WTC11 (cell line): Measurements from ENCODE around the gene CHPF. TPM values are rescaled to one million over a fixed set of nuclear protein-coding genes. Genes with fewer than 3 reads are reported as not detected.

Source experiments
- ATAC-seq: fragments of 200-7000 bp; cut with Tn5 transposase; 2 replicates; pipeline ENCODE4 v1.10.0; 2021; ENCODE audit warnings: mild to moderate bottlenecking, moderate library complexity
- CTCF ChIA-PET: fragments of 300-600 bp; sonication (Branson Sonifier 250); formaldehyde crosslinking; loops from one replicate; lab custom pipeline; 2021; ENCODE audit warnings: antibody characterized with exemption; lab: Charles Lee
- POLR2A ChIA-PET: fragments of 350-600 bp; sonication (Branson Sonifier 250); formaldehyde crosslinking; loops from one replicate; lab custom pipeline; 2021; ENCODE audit warnings: antibody characterized with exemption; lab: Charles Lee
- DNase-seq: peaks from one replicate; pipeline ENCODE4 v3.0.0; 2021; ENCODE audit warnings: low spot score
- H3K27ac Mint-ChIP-seq: 2 replicates; pipeline ENCODE4 v1.8.0; 2021; ENCODE audit warnings: mixed read lengths
- H3K27me3 Mint-ChIP-seq: 2 replicates; pipeline ENCODE4 v1.8.0; 2021; ENCODE audit warnings: low read depth, mild to moderate bottlenecking, moderate library complexity, mixed read lengths
- H3K36me3 Mint-ChIP-seq: 2 replicates; pipeline ENCODE4 v1.8.0; 2021; ENCODE audit warnings: mixed read lengths
- H3K4me1 Mint-ChIP-seq: 2 replicates; pipeline ENCODE4 v1.8.0; 2022; ENCODE audit warnings: mixed read lengths
- H3K4me3 Mint-ChIP-seq: 2 replicates; pipeline ENCODE4 v1.8.0; 2021; ENCODE audit warnings: mild to moderate bottlenecking, moderate library complexity, mixed read lengths
- H3K9me3 Mint-ChIP-seq: 2 replicates; pipeline ENCODE4 v1.8.0; 2021; ENCODE audit warnings: mixed read lengths
- ATF1 ChIP-seq: sonication (generic); formaldehyde crosslinking; IDR thresholded peaks from 2 replicates; pipeline ENCODE4 v1.8.1; 2023; ENCODE audit warnings: mild to moderate bottlenecking, moderate library complexity, missing genetic modification reagents
- CREB1 ChIP-seq: sonication (generic); formaldehyde crosslinking; IDR thresholded peaks from 2 replicates; pipeline ENCODE4 v1.8.0; 2023; ENCODE audit warnings: mild to moderate bottlenecking, missing genetic modification reagents
- EMX1 ChIP-seq: fragments of 250-450 bp; sonication (Bioruptor Pico); IDR thresholded peaks from 2 replicates; pipeline ENCODE4 v1.8.0; 2021; ENCODE audit warnings: mild to moderate bottlenecking
- ESRRA ChIP-seq: sonication (generic); formaldehyde crosslinking; IDR thresholded peaks from 2 replicates; pipeline ENCODE4 v1.8.1; 2022; ENCODE audit warnings: mild to moderate bottlenecking, missing genetic modification reagents, borderline replicate concordance
- IRF2 ChIP-seq: sonication (generic); formaldehyde crosslinking; IDR thresholded peaks from 2 replicates; pipeline ENCODE4 v1.8.0; 2022; ENCODE audit warnings: low read depth, missing genetic modification reagents, borderline replicate concordance
- JAZF1 ChIP-seq: fragments of 250-450 bp; sonication (Bioruptor Pico); IDR thresholded peaks from 2 replicates; pipeline ENCODE4 v1.9.0; 2021; ENCODE audit warnings: moderate library complexity, mild to moderate bottlenecking, inconsistent platforms
- KAT7 ChIP-seq: sonication (generic); formaldehyde crosslinking; IDR thresholded peaks from 2 replicates; pipeline ENCODE4 v1.8.1; 2023; ENCODE audit warnings: missing genetic modification reagents, mild to moderate bottlenecking, borderline replicate concordance
- NFYB ChIP-seq: sonication (generic); formaldehyde crosslinking; conservative IDR thresholded peaks from 2 replicates; pipeline ENCODE4 v1.8.0; 2022; ENCODE audit warnings: low read depth, missing genetic modification reagents
- TEAD4 ChIP-seq: sonication (generic); formaldehyde crosslinking; IDR thresholded peaks from 2 replicates; pipeline ENCODE4 v1.8.0; 2022; ENCODE audit warnings: mild to moderate bottlenecking, missing genetic modification reagents
- TP53 ChIP-seq: sonication (generic); formaldehyde crosslinking; IDR thresholded peaks from 2 replicates; pipeline ENCODE4 v1.8.1; 2023; ENCODE audit warnings: mild to moderate bottlenecking, missing genetic modification reagents
- ZNF232 ChIP-seq: sonication (generic); formaldehyde crosslinking; IDR thresholded peaks from 2 replicates; pipeline ENCODE4 v1.8.0; 2022; ENCODE audit warnings: mild to moderate bottlenecking, missing genetic modification reagents
- ZNF396 ChIP-seq: fragments of 250-450 bp; sonication (Bioruptor Pico); IDR thresholded peaks from 2 replicates; pipeline ENCODE4 v1.8.0; 2021; ENCODE audit warnings: mild to moderate bottlenecking, moderate library complexity, borderline replicate concordance
- ZNF671 ChIP-seq: fragments of 250-450 bp; sonication (Bioruptor Pico); IDR thresholded peaks from 2 replicates; pipeline ENCODE4 v1.8.0; 2021; ENCODE audit warnings: mild to moderate bottlenecking
- total RNA-seq: library from RNA; stranded (reverse); gene quantifications from 3 replicates; pipeline ENCODE4 v1.2.3, GENCODE V29; 2021
- TF ChIP-seq, protein P1 (sequence below): fragments of 250-450 bp; sonication (Bioruptor Pico); IDR thresholded peaks from 2 replicates; pipeline ENCODE4 v1.9.0; 2021; ENCODE audit warnings: mild to moderate bottlenecking, borderline replicate concordance
- TF ChIP-seq, protein P2 (sequence below): sonication (generic); formaldehyde crosslinking; IDR thresholded peaks from 2 replicates; pipeline ENCODE4 v1.8.1; 2023; ENCODE audit warnings: mild to moderate bottlenecking, missing genetic modification reagents
- TF ChIP-seq, protein P3 (sequence below): sonication (generic); formaldehyde crosslinking; IDR thresholded peaks from 2 replicates; pipeline ENCODE4 v1.8.1; 2023; ENCODE audit warnings: mild to moderate bottlenecking, missing genetic modification reagents
- TF ChIP-seq, protein P4 (sequence below): sonication (generic); formaldehyde crosslinking; IDR thresholded peaks from 2 replicates; pipeline ENCODE4 v1.8.1; 2023; ENCODE audit warnings: mild to moderate bottlenecking, missing genetic modification reagents, moderate library complexity
- TF ChIP-seq, protein P5 (sequence below): sonication (generic); formaldehyde crosslinking; IDR thresholded peaks from 2 replicates; pipeline ENCODE4 v1.8.0; 2022; ENCODE audit warnings: mild to moderate bottlenecking, missing genetic modification reagents
- TF ChIP-seq, protein P6 (sequence below): fragments of 250-450 bp; sonication (Bioruptor Pico); IDR thresholded peaks from 2 replicates; pipeline ENCODE4 v1.9.0; 2021; ENCODE audit warnings: moderate library complexity, mild to moderate bottlenecking, inconsistent platforms, borderline replicate concordance
- TF ChIP-seq, protein P7 (sequence below): sonication (generic); formaldehyde crosslinking; IDR thresholded peaks from 2 replicates; pipeline ENCODE4 v1.8.1; 2022; ENCODE audit warnings: low read depth, missing genetic modification reagents, borderline replicate concordance
- TF ChIP-seq, protein P8 (sequence below): sonication (generic); formaldehyde crosslinking; IDR thresholded peaks from 2 replicates; pipeline ENCODE4 v1.8.0; 2022; ENCODE audit warnings: mild to moderate bottlenecking, missing genetic modification reagents

Gene CHPF
- total RNA-seq, 1 experiment from 2014 or later, result 97.0 TPM

DNA sequence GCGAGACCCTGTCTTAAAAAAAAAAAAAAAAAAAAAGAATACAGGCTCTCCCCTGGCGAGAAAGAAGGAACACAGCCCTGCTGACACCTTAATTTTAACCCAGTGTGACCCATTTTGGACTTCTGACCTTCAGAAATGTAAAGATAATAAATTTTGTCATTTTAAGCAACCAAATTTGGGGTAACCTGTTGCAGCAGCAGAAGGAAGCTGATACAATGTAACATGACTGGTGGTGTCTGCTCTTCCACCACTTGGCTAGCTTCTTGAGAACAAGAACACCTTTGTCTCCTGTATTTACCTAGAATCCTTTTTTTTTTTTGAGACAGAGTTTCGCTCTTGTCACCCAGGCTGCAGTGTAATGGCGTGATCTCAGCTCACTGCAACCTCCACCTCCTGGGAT, 47.5 kb upstream of the CHPF start:
- Mint-ChIP-seq H3K36me3 (no peaks in the 10 kb centered on the region), H3K4me3 (no peak overlapping the region), H3K27ac (no peak overlapping the region), H3K4me1 (peaks cover 15% of the 10 kb centered on the region), H3K27me3 (peaks cover 24% of the 10 kb centered on the region), H3K9me3 (peaks cover 3% of the 10 kb centered on the region; the same call in 1 of the 2 replicates)
- no peak for TF ChIP-seq ZNF396
- TF ChIP-seq CREB1 (CRISPR knock-in tag), result no peak
- no peak for TF ChIP-seq ZNF671 (CRISPR knock-in tag)
- no peak for TF ChIP-seq ESRRA (CRISPR knock-in tag)
- TF ChIP-seq, protein P1, sequence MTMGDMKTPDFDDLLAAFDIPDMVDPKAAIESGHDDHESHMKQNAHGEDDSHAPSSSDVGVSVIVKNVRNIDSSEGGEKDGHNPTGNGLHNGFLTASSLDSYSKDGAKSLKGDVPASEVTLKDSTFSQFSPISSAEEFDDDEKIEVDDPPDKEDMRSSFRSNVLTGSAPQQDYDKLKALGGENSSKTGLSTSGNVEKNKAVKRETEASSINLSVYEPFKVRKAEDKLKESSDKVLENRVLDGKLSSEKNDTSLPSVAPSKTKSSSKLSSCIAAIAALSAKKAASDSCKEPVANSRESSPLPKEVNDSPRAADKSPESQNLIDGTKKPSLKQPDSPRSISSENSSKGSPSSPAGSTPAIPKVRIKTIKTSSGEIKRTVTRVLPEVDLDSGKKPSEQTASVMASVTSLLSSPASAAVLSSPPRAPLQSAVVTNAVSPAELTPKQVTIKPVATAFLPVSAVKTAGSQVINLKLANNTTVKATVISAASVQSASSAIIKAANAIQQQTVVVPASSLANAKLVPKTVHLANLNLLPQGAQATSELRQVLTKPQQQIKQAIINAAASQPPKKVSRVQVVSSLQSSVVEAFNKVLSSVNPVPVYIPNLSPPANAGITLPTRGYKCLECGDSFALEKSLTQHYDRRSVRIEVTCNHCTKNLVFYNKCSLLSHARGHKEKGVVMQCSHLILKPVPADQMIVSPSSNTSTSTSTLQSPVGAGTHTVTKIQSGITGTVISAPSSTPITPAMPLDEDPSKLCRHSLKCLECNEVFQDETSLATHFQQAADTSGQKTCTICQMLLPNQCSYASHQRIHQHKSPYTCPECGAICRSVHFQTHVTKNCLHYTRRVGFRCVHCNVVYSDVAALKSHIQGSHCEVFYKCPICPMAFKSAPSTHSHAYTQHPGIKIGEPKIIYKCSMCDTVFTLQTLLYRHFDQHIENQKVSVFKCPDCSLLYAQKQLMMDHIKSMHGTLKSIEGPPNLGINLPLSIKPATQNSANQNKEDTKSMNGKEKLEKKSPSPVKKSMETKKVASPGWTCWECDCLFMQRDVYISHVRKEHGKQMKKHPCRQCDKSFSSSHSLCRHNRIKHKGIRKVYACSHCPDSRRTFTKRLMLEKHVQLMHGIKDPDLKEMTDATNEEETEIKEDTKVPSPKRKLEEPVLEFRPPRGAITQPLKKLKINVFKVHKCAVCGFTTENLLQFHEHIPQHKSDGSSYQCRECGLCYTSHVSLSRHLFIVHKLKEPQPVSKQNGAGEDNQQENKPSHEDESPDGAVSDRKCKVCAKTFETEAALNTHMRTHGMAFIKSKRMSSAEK (CRISPR knock-in tag), result no peak
- TF ChIP-seq EMX1 (CRISPR knock-in tag), result no peak
- TF ChIP-seq JAZF1 (CRISPR knock-in tag), result no peak
- no peak for TF ChIP-seq IRF2 (CRISPR knock-in tag)
- TF ChIP-seq TP53 (CRISPR knock-in tag), result no peak
- TF ChIP-seq ZNF232, result no peak
- no peak for TF ChIP-seq KAT7 (CRISPR knock-in tag)
- no peak for DNase-seq
- no peak for ATAC-seq
- ChIA-PET CTCF (interaction anchor here (0.7 to 1.8 kb wide), 2 partner anchors 31 to 284 kb away, joined by 3 to 7 read pairs; no protein-coding TSS in a partner anchor), POLR2A (no interaction called here)

DNA sequence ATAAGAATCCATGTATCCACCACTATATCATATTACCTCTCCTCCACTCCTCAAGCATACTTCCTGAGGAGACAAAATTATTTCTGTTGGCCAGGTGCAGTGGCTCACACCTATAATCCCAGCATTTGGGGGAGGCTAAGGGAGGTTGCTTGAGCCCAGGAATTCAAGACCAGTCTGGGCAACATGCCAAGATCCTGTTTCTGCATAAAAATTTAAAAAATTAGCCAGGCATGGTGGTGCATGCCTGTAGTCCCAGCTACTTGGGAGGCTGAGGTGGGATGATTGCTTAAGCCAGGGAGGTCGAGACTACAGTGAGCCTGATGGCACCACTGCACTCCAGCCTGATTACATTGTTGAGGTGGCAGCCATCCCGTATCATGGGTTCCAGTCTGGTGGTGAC, 37.7 kb upstream of the CHPF start:
- H3K27ac Mint-ChIP-seq, result no peak overlapping the region
- H3K9me3 Mint-ChIP-seq, result no peaks in the 10 kb centered on the region
- peaks cover 26% of the 10 kb centered on the region for H3K27me3 Mint-ChIP-seq
- H3K4me3 Mint-ChIP-seq, result no peak overlapping the region
- H3K36me3 Mint-ChIP-seq, result no peaks in the 10 kb centered on the region
- TF ChIP-seq TEAD4 (CRISPR knock-in tag), result no peak
- TF ChIP-seq, protein P2, sequence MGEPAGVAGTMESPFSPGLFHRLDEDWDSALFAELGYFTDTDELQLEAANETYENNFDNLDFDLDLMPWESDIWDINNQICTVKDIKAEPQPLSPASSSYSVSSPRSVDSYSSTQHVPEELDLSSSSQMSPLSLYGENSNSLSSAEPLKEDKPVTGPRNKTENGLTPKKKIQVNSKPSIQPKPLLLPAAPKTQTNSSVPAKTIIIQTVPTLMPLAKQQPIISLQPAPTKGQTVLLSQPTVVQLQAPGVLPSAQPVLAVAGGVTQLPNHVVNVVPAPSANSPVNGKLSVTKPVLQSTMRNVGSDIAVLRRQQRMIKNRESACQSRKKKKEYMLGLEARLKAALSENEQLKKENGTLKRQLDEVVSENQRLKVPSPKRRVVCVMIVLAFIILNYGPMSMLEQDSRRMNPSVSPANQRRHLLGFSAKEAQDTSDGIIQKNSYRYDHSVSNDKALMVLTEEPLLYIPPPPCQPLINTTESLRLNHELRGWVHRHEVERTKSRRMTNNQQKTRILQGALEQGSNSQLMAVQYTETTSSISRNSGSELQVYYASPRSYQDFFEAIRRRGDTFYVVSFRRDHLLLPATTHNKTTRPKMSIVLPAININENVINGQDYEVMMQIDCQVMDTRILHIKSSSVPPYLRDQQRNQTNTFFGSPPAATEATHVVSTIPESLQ (CRISPR knock-in tag), result no peak
- TF ChIP-seq JAZF1 (CRISPR knock-in tag), result no peak
- TF ChIP-seq, protein P3, sequence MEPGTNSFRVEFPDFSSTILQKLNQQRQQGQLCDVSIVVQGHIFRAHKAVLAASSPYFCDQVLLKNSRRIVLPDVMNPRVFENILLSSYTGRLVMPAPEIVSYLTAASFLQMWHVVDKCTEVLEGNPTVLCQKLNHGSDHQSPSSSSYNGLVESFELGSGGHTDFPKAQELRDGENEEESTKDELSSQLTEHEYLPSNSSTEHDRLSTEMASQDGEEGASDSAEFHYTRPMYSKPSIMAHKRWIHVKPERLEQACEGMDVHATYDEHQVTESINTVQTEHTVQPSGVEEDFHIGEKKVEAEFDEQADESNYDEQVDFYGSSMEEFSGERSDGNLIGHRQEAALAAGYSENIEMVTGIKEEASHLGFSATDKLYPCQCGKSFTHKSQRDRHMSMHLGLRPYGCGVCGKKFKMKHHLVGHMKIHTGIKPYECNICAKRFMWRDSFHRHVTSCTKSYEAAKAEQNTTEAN (CRISPR knock-in tag), result no peak
- no peak for TF ChIP-seq ATF1 (CRISPR knock-in tag)
- TF ChIP-seq, protein P4, sequence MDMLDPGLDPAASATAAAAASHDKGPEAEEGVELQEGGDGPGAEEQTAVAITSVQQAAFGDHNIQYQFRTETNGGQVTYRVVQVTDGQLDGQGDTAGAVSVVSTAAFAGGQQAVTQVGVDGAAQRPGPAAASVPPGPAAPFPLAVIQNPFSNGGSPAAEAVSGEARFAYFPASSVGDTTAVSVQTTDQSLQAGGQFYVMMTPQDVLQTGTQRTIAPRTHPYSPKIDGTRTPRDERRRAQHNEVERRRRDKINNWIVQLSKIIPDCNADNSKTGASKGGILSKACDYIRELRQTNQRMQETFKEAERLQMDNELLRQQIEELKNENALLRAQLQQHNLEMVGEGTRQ (CRISPR knock-in tag), result no peak
- TF ChIP-seq, protein P5, sequence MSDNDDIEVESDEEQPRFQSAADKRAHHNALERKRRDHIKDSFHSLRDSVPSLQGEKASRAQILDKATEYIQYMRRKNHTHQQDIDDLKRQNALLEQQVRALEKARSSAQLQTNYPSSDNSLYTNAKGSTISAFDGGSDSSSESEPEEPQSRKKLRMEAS (CRISPR knock-in tag), result no peak
- no peak for TF ChIP-seq NFYB (CRISPR knock-in tag)
- TF ChIP-seq, protein P6, sequence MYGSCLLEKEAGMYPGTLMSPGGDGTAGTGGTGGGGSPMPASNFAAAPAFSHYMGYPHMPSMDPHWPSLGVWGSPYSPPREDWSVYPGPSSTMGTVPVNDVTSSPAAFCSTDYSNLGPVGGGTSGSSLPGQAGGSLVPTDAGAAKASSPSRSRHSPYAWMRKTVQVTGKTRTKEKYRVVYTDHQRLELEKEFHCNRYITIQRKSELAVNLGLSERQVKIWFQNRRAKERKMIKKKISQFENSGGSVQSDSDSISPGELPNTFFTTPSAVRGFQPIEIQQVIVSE, result no peak
- TF ChIP-seq, protein P7, sequence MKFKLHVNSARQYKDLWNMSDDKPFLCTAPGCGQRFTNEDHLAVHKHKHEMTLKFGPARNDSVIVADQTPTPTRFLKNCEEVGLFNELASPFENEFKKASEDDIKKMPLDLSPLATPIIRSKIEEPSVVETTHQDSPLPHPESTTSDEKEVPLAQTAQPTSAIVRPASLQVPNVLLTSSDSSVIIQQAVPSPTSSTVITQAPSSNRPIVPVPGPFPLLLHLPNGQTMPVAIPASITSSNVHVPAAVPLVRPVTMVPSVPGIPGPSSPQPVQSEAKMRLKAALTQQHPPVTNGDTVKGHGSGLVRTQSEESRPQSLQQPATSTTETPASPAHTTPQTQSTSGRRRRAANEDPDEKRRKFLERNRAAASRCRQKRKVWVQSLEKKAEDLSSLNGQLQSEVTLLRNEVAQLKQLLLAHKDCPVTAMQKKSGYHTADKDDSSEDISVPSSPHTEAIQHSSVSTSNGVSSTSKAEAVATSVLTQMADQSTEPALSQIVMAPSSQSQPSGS (CRISPR knock-in tag), result no peak
- TF ChIP-seq IRF2 (CRISPR knock-in tag), result no peak
- TF ChIP-seq EMX1 (CRISPR knock-in tag), result no peak
- TF ChIP-seq, protein P8, sequence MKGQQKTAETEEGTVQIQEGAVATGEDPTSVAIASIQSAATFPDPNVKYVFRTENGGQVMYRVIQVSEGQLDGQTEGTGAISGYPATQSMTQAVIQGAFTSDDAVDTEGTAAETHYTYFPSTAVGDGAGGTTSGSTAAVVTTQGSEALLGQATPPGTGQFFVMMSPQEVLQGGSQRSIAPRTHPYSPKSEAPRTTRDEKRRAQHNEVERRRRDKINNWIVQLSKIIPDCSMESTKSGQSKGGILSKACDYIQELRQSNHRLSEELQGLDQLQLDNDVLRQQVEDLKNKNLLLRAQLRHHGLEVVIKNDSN, result no peak
- POLR2A ChIA-PET, result no interaction called here
- peaks cover 31% of the 10 kb centered on the region for H3K4me1 Mint-ChIP-seq
- no peak for DNase-seq
- CTCF ChIA-PET, result interaction anchor here (4.9 kb wide), 1 partner anchor 20 kb away, joined by 44 read pairs; no protein-coding TSS in a partner anchor
- ATAC-seq, result no peak
